Adrenal gland (tissue), 5 donors: Measurements from ENCODE around the gene CDH11.

ENCODE experiments used
- POLR2A ChIP-seq, 2 donors: fragments of 450-650 bp; IDR thresholded peaks; one replicate each; pipeline ENCODE4 v1.6.1; 2017; ENCODE audit warnings: antibody characterized with exemption in 2 of 2, mild to moderate bottlenecking in 2 of 2, moderate library complexity in 1 of 2
- TF ChIP-seq, protein P1 (sequence below), 6 experiments: fragments of 450-650 bp in 4 of 6; fragments of 200-600 bp in 2 of 6; sonication (generic) in 1 of 6; IDR thresholded peaks; 1 replicate in 5 of 6; 2 replicates in 1 of 6; pipeline versions ENCODE4 v1.5.1 to v1.8.0; 2016 to 2021; ENCODE audit warnings: antibody characterized with exemption in 6 of 6, mild to moderate bottlenecking in 2 of 6, moderate library complexity in 1 of 6
- donor health status: DM: no; HTN: no; CAD: no.

DNA sequence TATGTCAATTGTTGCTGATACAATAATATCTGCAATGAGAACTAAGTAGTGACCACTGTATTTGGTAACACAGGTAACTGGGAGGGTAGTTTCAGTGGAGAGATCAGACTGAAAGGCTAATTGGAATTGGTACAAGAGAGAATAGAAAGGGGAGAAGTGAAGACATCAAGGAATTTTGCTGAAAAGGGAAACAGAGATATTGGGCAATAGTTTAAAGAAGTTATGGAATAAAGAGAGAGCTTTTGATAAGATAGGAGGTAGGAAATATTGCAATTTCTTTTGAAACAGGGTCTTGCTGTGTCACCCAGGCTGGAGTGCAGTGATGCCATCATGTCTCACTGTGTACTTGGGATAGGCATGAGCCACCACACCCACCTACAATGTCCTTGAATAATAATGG lies 26.9 kb upstream of the CDH11 start:
- TF ChIP-seq, protein P1, sequence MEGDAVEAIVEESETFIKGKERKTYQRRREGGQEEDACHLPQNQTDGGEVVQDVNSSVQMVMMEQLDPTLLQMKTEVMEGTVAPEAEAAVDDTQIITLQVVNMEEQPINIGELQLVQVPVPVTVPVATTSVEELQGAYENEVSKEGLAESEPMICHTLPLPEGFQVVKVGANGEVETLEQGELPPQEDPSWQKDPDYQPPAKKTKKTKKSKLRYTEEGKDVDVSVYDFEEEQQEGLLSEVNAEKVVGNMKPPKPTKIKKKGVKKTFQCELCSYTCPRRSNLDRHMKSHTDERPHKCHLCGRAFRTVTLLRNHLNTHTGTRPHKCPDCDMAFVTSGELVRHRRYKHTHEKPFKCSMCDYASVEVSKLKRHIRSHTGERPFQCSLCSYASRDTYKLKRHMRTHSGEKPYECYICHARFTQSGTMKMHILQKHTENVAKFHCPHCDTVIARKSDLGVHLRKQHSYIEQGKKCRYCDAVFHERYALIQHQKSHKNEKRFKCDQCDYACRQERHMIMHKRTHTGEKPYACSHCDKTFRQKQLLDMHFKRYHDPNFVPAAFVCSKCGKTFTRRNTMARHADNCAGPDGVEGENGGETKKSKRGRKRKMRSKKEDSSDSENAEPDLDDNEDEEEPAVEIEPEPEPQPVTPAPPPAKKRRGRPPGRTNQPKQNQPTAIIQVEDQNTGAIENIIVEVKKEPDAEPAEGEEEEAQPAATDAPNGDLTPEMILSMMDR (IDR thresholded peaks at IDR 0.05), result no peak
- TF ChIP-seq POLR2A (IDR thresholded peaks at IDR 0.05), result no peak
